Chondrocyte (in vitro differentiated cells): Measurements from ENCODE around the gene B3GNT2. TPM values are rescaled to one million over a fixed set of nuclear protein-coding genes. Genes with fewer than 3 reads are reported as not detected.

Source experiments
- DNase-seq: peaks from one replicate; pipeline ENCODE4 v3.0.0; 2021; ENCODE audit warnings: mixed read lengths, low spot score
- H3K27ac Mint-ChIP-seq: one replicate; pipeline ENCODE4 v1.8.0; 2021; ENCODE audit warnings: mild to moderate bottlenecking, moderate library complexity, mixed read lengths; ENCODE audit not compliant: unreplicated experiment
- H3K27me3 Mint-ChIP-seq: 2 replicates; pipeline ENCODE4 v1.8.0; 2021; ENCODE audit warnings: low read depth, mixed read lengths
- H3K36me3 Mint-ChIP-seq: 2 replicates; pipeline ENCODE4 v1.8.0; 2021; ENCODE audit warnings: low read depth, mixed read lengths
- H3K4me1 Mint-ChIP-seq: 2 replicates; pipeline ENCODE4 v1.8.0; 2021; ENCODE audit warnings: low read depth, mild to moderate bottlenecking, mixed read lengths
- H3K4me3 Mint-ChIP-seq: one replicate; pipeline ENCODE4 v1.8.0; 2021; ENCODE audit warnings: mild to moderate bottlenecking, moderate library complexity, mixed read lengths; ENCODE audit not compliant: unreplicated experiment
- H3K9me3 Mint-ChIP-seq: 2 replicates; pipeline ENCODE4 v1.8.0; 2021; ENCODE audit warnings: low read depth, mixed read lengths
- total RNA-seq: library from RNA; stranded (reverse); gene quantifications from 3 replicates; pipeline ENCODE4 v1.2.1, GENCODE V29; 2021
- TF ChIP-seq, protein P1 (sequence below): fragments of 200-600 bp; sonication (generic); IDR thresholded peaks from 2 replicates; pipeline ENCODE4 v1.5.0; 2021; ENCODE audit warnings: antibody characterized with exemption, mild to moderate bottlenecking, moderate library complexity

The B3GNT2 gene
- total RNA-seq, 1 donor from 2014 or later, result 22.4 TPM

DNA sequence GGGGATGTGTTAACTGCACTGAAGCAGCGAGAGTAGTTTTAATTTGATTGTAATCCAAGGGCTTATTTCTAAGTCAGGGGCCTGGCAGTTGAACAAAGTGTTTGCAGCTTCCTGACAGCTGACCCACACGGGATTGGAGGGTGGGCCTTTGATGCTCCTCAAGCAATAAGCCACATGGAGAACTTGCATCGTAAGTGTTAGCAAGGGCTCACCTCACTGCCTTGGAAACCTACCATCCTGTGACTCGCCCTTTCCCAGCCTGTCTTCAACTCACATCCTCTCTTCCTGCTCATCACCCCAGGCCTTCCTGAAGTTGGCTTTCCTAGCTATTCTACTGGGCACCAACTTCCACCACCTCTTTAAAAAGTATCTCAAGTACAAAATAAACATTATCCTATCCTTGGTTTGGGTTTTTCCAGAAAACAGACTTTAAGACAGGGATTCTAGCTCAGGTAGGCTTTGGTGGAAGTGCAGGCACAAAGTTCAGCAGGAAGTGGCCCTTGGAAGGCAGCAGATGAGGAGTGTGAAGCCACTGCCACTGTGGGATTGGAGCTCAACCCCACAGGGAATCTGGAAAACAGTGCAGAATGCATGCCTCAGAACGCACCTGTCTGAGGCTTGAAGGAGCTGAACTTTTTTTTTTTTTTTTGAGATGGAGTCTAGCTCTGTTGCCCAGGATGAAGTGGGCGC lies 31.6 kb downstream of the B3GNT2 start:
- Mint-ChIP-seq H3K9me3 (no peaks in the 10 kb centered on the region), H3K27me3 (no peaks in the 10 kb centered on the region), H3K27ac (no peak overlapping the region), H3K4me3 (no peak overlapping the region), H3K36me3 (peaks cover 22% of the 10 kb centered on the region), H3K4me1 (peaks cover 12% of the 10 kb centered on the region)
- TF ChIP-seq, protein P1, sequence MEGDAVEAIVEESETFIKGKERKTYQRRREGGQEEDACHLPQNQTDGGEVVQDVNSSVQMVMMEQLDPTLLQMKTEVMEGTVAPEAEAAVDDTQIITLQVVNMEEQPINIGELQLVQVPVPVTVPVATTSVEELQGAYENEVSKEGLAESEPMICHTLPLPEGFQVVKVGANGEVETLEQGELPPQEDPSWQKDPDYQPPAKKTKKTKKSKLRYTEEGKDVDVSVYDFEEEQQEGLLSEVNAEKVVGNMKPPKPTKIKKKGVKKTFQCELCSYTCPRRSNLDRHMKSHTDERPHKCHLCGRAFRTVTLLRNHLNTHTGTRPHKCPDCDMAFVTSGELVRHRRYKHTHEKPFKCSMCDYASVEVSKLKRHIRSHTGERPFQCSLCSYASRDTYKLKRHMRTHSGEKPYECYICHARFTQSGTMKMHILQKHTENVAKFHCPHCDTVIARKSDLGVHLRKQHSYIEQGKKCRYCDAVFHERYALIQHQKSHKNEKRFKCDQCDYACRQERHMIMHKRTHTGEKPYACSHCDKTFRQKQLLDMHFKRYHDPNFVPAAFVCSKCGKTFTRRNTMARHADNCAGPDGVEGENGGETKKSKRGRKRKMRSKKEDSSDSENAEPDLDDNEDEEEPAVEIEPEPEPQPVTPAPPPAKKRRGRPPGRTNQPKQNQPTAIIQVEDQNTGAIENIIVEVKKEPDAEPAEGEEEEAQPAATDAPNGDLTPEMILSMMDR, result no peak
- DNase-seq, result no peak

DNA sequence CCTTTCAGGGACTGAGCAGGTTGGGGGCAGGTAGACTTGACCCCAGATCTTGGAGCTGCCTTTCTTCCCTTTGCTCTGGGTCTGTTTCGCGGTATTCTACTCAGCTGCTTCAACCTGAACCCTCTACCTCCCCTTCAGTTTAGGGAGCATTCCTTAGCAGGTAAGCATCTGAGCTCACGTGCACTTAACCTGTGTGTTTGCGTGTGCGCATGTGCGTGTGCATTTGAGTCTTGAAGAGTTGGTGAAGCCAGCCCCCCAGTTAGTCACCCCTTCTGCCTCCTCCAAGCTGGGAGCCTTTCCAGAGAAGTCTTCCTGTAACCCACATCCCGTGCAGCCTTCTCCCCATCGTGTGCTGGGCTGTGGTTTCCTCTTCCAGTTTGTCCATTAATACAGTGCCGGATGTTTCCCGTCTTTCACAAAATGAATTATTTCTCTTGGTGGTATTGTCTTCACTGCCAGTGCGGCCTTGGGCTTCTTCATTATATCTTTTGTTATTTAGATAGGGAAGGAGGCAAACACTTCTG lies 33.2 kb downstream of the B3GNT2 start:
- DNase-seq, result no peak
- Mint-ChIP-seq H3K36me3 (peaks cover 13% of the 10 kb centered on the region), H3K4me3 (no peak overlapping the region), H3K9me3 (no peaks in the 10 kb centered on the region), H3K4me1 (peaks cover 13% of the 10 kb centered on the region), H3K27ac (no peak overlapping the region), H3K27me3 (no peaks in the 10 kb centered on the region)
- TF ChIP-seq, protein P1, result no peak

DNA sequence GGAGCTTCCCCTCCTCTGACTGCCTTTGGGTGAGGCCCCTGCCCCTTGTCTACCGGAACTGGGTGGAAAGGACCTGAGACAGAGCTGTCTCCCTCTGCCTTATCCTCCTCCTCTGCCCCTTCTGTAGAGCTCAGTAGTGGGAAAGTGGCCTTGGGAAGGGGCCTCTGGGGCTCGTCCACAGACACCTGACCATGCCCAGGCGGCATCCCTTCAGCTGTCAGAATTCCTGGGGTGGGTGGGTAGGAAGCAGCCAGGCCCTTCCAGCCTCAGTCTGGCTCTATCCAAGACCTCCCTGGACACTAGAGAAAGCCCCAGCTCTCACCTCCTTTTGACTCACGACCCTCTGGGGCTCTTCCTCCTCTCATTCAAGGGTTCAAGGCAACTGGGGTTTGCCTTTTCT lies 35.6 kb downstream of the B3GNT2 start:
- no peaks in the 10 kb centered on the region for H3K27me3 Mint-ChIP-seq
- no peak overlapping the region for H3K4me3 Mint-ChIP-seq
- peaks cover 16% of the 10 kb centered on the region for H3K4me1 Mint-ChIP-seq
- peaks cover 7% of the 10 kb centered on the region for H3K36me3 Mint-ChIP-seq
- no peaks in the 10 kb centered on the region for H3K9me3 Mint-ChIP-seq
- TF ChIP-seq, protein P1, result no peak
- no peak overlapping the region for H3K27ac Mint-ChIP-seq
- no peak for DNase-seq

DNA sequence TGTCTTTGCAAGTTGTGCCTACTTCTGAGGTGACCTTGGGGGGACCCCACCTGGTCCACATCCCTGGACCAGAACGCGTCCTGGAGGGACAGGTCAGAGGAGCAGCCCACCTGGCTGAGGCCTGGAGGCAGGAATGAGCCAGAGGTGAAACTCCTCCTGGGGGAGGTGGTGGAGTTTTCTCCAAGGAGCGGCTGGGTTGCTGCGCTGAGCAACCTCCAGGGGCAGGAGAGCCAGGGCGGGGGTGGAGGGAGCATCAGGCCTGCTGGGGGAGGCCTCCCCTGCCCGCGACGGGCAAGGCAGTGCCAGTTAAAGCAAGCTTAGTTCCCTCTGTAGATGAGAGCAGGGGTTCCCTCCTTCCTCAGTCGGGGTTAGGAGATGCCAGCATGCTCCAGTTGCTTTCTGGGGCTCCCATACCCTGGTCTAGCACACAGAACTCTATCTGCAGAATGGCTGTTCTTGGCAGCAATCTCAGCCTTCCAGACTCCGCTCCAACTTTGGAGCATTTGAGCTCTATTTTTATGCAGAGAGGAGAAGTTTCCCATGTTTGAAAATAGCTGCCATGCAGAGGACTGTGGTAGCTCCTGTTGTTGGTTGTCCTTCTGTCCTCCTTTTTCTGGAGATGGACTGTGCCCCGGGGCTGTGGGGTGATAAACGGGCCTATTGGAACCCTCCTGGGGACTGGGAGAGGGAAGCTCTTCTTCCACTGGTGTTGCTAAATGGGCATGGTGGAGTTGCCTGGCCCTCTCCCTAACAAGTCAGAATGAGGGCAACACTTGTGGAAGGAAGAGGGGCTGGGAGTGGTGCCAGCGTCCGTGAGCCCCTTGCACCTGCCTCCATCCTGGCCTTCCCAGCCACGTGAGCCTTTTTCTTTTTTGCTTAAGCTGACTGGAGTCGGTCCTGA lies 39.1 kb downstream of the B3GNT2 start:
- TF ChIP-seq, protein P1, result no peak
- H3K27ac Mint-ChIP-seq, result no peak overlapping the region
- DNase-seq, result no peak
- H3K4me3 Mint-ChIP-seq, result no peak overlapping the region
- peaks cover 16% of the 10 kb centered on the region for H3K4me1 Mint-ChIP-seq
- no peaks in the 10 kb centered on the region for H3K27me3 Mint-ChIP-seq
- H3K9me3 Mint-ChIP-seq, result no peaks in the 10 kb centered on the region
- peaks cover 5% of the 10 kb centered on the region for H3K36me3 Mint-ChIP-seq

DNA sequence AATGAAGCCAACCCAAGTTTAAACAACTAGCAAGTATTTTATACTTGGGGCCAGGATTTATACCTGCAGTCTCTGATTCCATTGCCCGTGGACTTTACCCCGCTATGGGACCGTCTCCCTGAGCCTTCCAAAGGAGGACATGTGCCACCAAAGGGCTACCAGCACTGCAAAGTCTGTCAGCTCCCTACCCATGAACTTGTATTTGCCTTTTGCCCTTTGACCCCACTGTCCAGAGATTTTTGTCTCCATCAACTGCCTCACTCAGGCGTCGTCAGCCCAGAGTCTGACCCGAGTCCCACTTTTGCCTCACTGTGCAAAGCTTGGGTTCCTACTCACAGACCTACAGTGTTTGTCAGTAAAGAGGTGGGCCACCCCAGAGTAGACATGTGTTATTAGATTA lies 40.6 kb downstream of the B3GNT2 start:
- Mint-ChIP-seq H3K4me1 (peaks cover 14% of the 10 kb centered on the region), H3K27ac (no peak overlapping the region), H3K36me3 (no peaks in the 10 kb centered on the region), H3K4me3 (no peak overlapping the region), H3K9me3 (no peaks in the 10 kb centered on the region), H3K27me3 (no peaks in the 10 kb centered on the region)
- no peak for DNase-seq
- TF ChIP-seq, protein P1, result no peak
